Lung (tissue), 12 donors: ENCODE measurements around the gene GALR3. TPM values are rescaled to one million over a fixed set of nuclear protein-coding genes. Genes with fewer than 3 reads are reported as not detected.

Experiments used
- ATAC-seq: fragments of 200-7000 bp; cut with Tn5 transposase; one replicate; pipeline ENCODE4 v1.9.1; 2020; ENCODE audit warnings: moderate number of reproducible peaks; ENCODE audit not compliant: insufficient read depth, low FRiP score
- DNase-seq, 3 donors: peaks; one replicate each; pipeline ENCODE4 v3.0.0-alpha.2; 2013 to 2017
- H3K27ac ChIP-seq, 2 donors: one replicate each; pipeline ENCODE4 v1.5.1; 2013; ENCODE audit warnings: mild to moderate bottlenecking in 2 of 2, moderate library complexity in 2 of 2, control low read depth in 1 of 2, inconsistent platforms in 1 of 2, low read depth in 1 of 2, low read length in 1 of 2
- H3K27me3 ChIP-seq, 3 donors: one replicate each; pipeline ENCODE4 v1.5.1; 2013; ENCODE audit warnings: low read length in 2 of 3; ENCODE audit not compliant: control insufficient read depth in 3 of 3, insufficient read depth in 3 of 3
- H3K36me3 ChIP-seq, 4 donors: one replicate each; pipeline ENCODE4 v1.5.1; 2013; ENCODE audit warnings: low read length in 4 of 4, mild to moderate bottlenecking in 1 of 4, moderate library complexity in 1 of 4; ENCODE audit not compliant: control insufficient read depth in 4 of 4, insufficient read depth in 4 of 4
- H3K4me1 ChIP-seq, 5 donors: one replicate each; pipeline ENCODE4 v1.5.1; 2013; ENCODE audit warnings: low read length in 5 of 5, mild to moderate bottlenecking in 2 of 5, moderate library complexity in 1 of 5; ENCODE audit not compliant: control insufficient read depth in 5 of 5, insufficient read depth in 5 of 5
- H3K4me3 ChIP-seq: one replicate; pipeline ENCODE4 v1.5.1; 2013; ENCODE audit warnings: mild to moderate bottlenecking, control low read depth, moderate library complexity
- H3K9ac ChIP-seq, 2 donors: one replicate each; pipeline ENCODE4 v1.5.1; 2013; ENCODE audit warnings: low read length in 2 of 2, control low read depth in 1 of 2; ENCODE audit not compliant: insufficient read depth in 1 of 2
- H3K9me3 ChIP-seq, 4 donors: one replicate each; pipeline ENCODE4 v1.5.1; 2013; ENCODE audit warnings: low read length in 3 of 4, mild to moderate bottlenecking in 1 of 4, moderate library complexity in 1 of 4; ENCODE audit not compliant: control insufficient read depth in 4 of 4, insufficient read depth in 3 of 4
- WGBS, 2 donors: extraction: QIAGEN DNeasy Blood & Tissue Kit; methylation state at CpG; one replicate each; pipeline ENCODE4 v1.1.7; 2013; 5-methylcytosine and 5-hydroxymethylcytosine counted together
- polyA plus RNA-seq, 2 donors: library from polyadenylated mRNA; stranded (reverse); fragments of 200-250 nt; gene quantifications; one replicate each; pipeline ENCODE4 v1.2.1, GENCODE V29; 2013
- total RNA-seq, 2 donors: library from RNA; depleted of rRNA in 1 of 2; stranded (reverse); fragments of >200 nt in 1 of 2; gene quantifications; one replicate each; pipeline ENCODE4 v1.2.1, GENCODE V29; 2014 to 2021
- TF ChIP-seq, protein P1 (sequence below): IDR thresholded peaks from 2 replicates; pipeline ENCODE4 v1.5.1; 2012; ENCODE audit warnings: mild to moderate bottlenecking; ENCODE audit errors: control extremely low read depth, extremely low read depth
- donor health status: control.
- donor health status: control.
- donor health status: Bipolar disorder and iron deficiency.
- donor health status: healthy.
- donor health status: DM: yes; HTN: yes; CAD: no.

GALR3 gene
- total and polyA plus RNA-seq, 4 donors = not detected

DNA sequence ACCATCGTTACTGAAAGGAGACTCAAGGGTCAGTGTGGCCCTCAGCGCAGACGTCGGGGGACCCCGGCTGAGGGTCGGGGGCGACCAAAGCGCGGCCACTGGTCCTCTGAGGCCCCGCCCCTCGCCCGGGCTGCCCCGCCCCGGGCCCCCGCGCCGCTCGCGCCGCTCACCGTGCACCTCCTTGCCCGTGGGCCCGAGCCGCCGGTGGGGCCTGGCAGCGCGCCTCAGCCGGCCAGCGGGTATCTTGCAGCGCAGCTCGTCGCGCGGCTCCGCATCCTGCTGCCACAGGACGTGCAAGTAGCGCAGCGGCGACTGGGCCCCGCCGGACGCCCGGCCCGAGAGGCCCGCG, 20.5 kb downstream of the GALR3 start:
- Histone ChIP-seq H3K27me3 (no peaks in the 10 kb centered on the region), H3K4me3 (peak overlapping the region; percentile 93), H3K4me1 (peaks cover 0 to 21% (median 6%) of the 10 kb centered on the region in 5 donors), H3K27ac (peak overlapping the region; percentile 85 to 90), H3K36me3 (peaks cover under 1 to 13% (median 4%) of the 10 kb centered on the region in 4 donors), H3K9ac (peak overlapping the region; percentile 8 to 76), H3K9me3 (peaks cover 0 to 4% (median 0%) of the 10 kb centered on the region in 4 donors)
- TF ChIP-seq, protein P1, sequence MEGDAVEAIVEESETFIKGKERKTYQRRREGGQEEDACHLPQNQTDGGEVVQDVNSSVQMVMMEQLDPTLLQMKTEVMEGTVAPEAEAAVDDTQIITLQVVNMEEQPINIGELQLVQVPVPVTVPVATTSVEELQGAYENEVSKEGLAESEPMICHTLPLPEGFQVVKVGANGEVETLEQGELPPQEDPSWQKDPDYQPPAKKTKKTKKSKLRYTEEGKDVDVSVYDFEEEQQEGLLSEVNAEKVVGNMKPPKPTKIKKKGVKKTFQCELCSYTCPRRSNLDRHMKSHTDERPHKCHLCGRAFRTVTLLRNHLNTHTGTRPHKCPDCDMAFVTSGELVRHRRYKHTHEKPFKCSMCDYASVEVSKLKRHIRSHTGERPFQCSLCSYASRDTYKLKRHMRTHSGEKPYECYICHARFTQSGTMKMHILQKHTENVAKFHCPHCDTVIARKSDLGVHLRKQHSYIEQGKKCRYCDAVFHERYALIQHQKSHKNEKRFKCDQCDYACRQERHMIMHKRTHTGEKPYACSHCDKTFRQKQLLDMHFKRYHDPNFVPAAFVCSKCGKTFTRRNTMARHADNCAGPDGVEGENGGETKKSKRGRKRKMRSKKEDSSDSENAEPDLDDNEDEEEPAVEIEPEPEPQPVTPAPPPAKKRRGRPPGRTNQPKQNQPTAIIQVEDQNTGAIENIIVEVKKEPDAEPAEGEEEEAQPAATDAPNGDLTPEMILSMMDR = no peak
- WGBS, 2 donors = 0% methylated on average over 44 to 46 of the region's 46 CpGs
- ATAC-seq = peak; percentile 38
- DNase-seq = no peak

DNA sequence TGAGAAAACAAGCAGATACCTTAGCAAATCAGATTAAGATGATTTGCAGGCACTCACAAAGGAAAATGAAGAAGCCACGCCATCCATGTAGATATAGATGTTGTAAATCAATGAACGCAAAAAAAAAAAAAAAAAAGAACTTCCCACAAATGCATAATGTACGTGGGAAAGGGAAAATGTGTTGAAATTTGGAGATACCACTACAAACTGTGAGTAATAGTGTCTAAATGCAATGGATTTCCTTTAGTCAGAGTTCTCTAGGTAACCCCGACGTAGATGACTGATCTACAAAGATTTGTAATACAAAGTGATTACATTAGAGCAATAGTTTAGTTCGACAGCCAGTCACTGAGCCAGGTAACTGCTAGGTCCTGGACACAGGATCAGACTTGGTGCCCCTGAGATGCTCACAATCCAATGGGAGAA, 21.7 kb downstream of the GALR3 start:
- H3K27me3 ChIP-seq = no peaks in the 10 kb centered on the region
- H3K27ac ChIP-seq = peak overlapping the region; percentile 74 to 79

DNA sequence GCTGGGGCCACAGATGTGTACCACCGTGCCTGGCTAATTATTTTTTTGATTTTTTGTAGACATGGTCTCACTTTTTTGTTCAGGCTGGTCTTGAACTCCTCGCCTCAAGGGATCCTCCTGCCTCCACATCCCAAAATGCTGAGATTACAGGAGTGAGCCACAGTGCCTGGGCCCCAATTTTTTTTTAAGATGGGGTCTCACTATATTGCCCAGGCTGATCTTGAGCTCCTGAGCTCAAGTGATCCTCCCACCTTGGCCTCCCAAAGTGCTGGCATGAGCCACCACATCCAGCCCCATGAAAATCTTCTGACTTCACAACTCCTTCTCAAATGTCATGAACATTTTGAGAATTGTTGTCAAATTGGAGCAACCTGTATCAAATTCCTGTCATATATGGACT, 23.3 kb downstream of the GALR3 start:
- 95 to 97% methylated on average over 2 of the region's 2 CpGs for WGBS, 2 donors

More for the DNA sequence above, 21.7 kb downstream of the GALR3 start:
- Histone ChIP-seq H3K9me3 (peaks cover 0 to 4% (median 0%) of the 10 kb centered on the region in 4 donors), H3K36me3 (peaks cover 0 to 5% (median under 1%) of the 10 kb centered on the region in 4 donors), H3K4me1 (peaks cover 0 to 22% (median 5%) of the 10 kb centered on the region in 5 donors), H3K4me3 (peak overlapping the region; percentile 50), H3K9ac (no peak overlapping the region)
- DNase-seq = no peak
- 70 to 89% methylated on average over 6 of the region's 6 CpGs for WGBS, 2 donors
- TF ChIP-seq, protein P1 = no peak
- no peak for ATAC-seq

More for the DNA sequence above, 23.3 kb downstream of the GALR3 start:
- Histone ChIP-seq H3K4me3 (no peak overlapping the region), H3K36me3 (peaks cover 0 to 7% (median 4%) of the 10 kb centered on the region in 4 donors), H3K9ac (no peak overlapping the region), H3K9me3 (peaks cover 0 to 4% (median 0%) of the 10 kb centered on the region in 4 donors), H3K4me1 (peaks cover 3 to 26% (median 6%) of the 10 kb centered on the region in 5 donors), H3K27ac (no peak overlapping the region), H3K27me3 (no peaks in the 10 kb centered on the region)
- ATAC-seq = no peak
- DNase-seq = no peak
- TF ChIP-seq, protein P1 = no peak
